K562 (cell line): Measurements from ENCODE around the gene MCC. TPM values are rescaled to one million over a fixed set of nuclear protein-coding genes. Genes with fewer than 3 reads are reported as not detected.

Experiments
- ATAC-seq: fragments of 200-7000 bp; cut with Tn5 transposase; 3 replicates; pipeline ENCODE4 v1.9.1; 2020; ENCODE audit warnings: moderate library complexity
- BruUV-seq: library from RNA; stranded (reverse); fragments of 400-500 nt; replicated peaks from 2 replicates; lab custom pipeline; 2021; lab: Mats Ljungman, UMichigan
- CTCF ChIA-PET: fragments of 300-600 bp; formaldehyde crosslinking; extraction: SDS; loops from one replicate; lab custom pipeline; 2021; ENCODE audit warnings: low intra/inter-chr PET ratio; lab: Yijun Ruan, JAX
- POLR2A ChIA-PET: fragments of 300-600, 350-650 bp; sonication (Branson Sonifier 250); formaldehyde crosslinking; extraction: SDS; loops from one replicate; lab custom pipeline; 2021; ENCODE audit warnings: antibody characterized with exemption, inconsistent platforms; lab: Yijun Ruan, JAX
- DNase-seq, 4 experiments: peaks; one replicate each; pipeline versions ENCODE4 v3.0.0 to v3.0.0-alpha.2; 2011 to 2018; ENCODE audit warnings: low spot score in 3 of 4, mixed read lengths in 3 of 4; ENCODE audit errors: extremely low read depth in 1 of 4
- FAIRE-seq: peaks from 2 replicates; lab custom pipeline; 2011; peaks lifted over from hg19 to GRCh38; lab: Jason Lieb, UNC
- H2AFZ ChIP-seq: 2 replicates; pipeline ENCODE4 v1.6.0; 2011; ENCODE audit warnings: low read depth, low read length, control low read depth, inconsistent platforms
- H3K27ac ChIP-seq: fragments of 200-600 bp; 3 replicates; pipeline ENCODE4 v1.8.0; 2011; ENCODE audit warnings: low read depth, mild to moderate bottlenecking, control low read depth, inconsistent platforms, low read length, moderate library complexity, mixed read lengths; ENCODE audit errors: extremely low read depth
- H3K27me3 ChIP-seq, 2 experiments: fragments of 300-600 bp in 1 of 2; 2 replicates in 1 of 2; 3 replicates in 1 of 2; pipeline versions ENCODE4 v1.6.0 to v1.8.0; 2011; ENCODE audit warnings: inconsistent platforms in 2 of 2, low read length in 2 of 2, mild to moderate bottlenecking in 1 of 2, mixed read lengths in 1 of 2, moderate library complexity in 1 of 2; ENCODE audit not compliant: control insufficient read depth in 2 of 2, insufficient read depth in 2 of 2
- H3K36me3 ChIP-seq: fragments of 300-600 bp; 3 replicates; pipeline ENCODE4 v1.8.0; 2011; ENCODE audit warnings: mild to moderate bottlenecking, low read length, inconsistent platforms; ENCODE audit not compliant: control insufficient read depth, insufficient read depth
- H3K4me1 ChIP-seq, 2 experiments: fragments of 200-600 bp in 1 of 2; replicated peaks in 1 of 2; 2 replicates in 1 of 2; 3 replicates in 1 of 2; pipeline versions ENCODE4 v1.5.1 to v1.8.0; 2011; ENCODE audit warnings: inconsistent platforms in 2 of 2, low read length in 2 of 2, mild to moderate bottlenecking in 1 of 2, mixed read lengths in 1 of 2, moderate library complexity in 1 of 2; ENCODE audit not compliant: control insufficient read depth in 2 of 2, insufficient read depth in 2 of 2
- H3K4me2 ChIP-seq: 2 replicates; pipeline ENCODE4 v1.6.1; 2011; ENCODE audit warnings: low read length, control low read depth, inconsistent platforms, mixed read lengths; ENCODE audit not compliant: insufficient read depth
- H3K4me3 ChIP-seq: fragments of 200-600 bp; sonication (generic), shearing (Covaris generic); 2 replicates; pipeline ENCODE4 v1.5.1; 2016; ENCODE audit warnings: control low read depth, inconsistent platforms
- H3K79me2 ChIP-seq: fragments of 200-600 bp; 3 replicates; pipeline ENCODE4 v1.8.0; 2011; ENCODE audit warnings: low read length, inconsistent platforms; ENCODE audit not compliant: control insufficient read depth, insufficient read depth
- H3K9ac ChIP-seq, 2 experiments: 2 replicates each; pipeline versions ENCODE4 v1.6.0 to v1.6.1; 2011; ENCODE audit warnings: low read depth in 2 of 2, low read length in 2 of 2, control low read depth in 1 of 2, inconsistent platforms in 1 of 2, mild to moderate bottlenecking in 1 of 2, mixed read lengths in 1 of 2; ENCODE audit not compliant: insufficient read depth in 1 of 2
- H3K9me1 ChIP-seq: one replicate; pipeline ENCODE4 v1.6.0; 2011; ENCODE audit warnings: inconsistent platforms, mild to moderate bottlenecking, low read length, moderate library complexity; ENCODE audit not compliant: control insufficient read depth, insufficient read depth
- H3K9me3 ChIP-seq: replicated peaks from 2 replicates; pipeline ENCODE4 v1.5.1; 2011; ENCODE audit warnings: low read depth, low read length, inconsistent platforms; ENCODE audit not compliant: control insufficient read depth, insufficient read depth
- H4K20me1 ChIP-seq: replicated peaks from 2 replicates; pipeline ENCODE4 v1.6.1; 2011; ENCODE audit warnings: low read length, inconsistent platforms, mixed read lengths; ENCODE audit not compliant: control insufficient read depth, insufficient read depth
- EWSR1 ChIP-seq: fragments of 450-650 bp; IDR thresholded peaks from 2 replicates; pipeline ENCODE4 v1.6.1; 2018; ENCODE audit warnings: borderline replicate concordance, mild to moderate bottlenecking, low read depth, moderate library complexity; ENCODE audit not compliant: partially characterized antibody
- HCFC1 ChIP-seq: IDR thresholded peaks from 2 replicates; pipeline ENCODE4 v1.6.1; 2012; ENCODE audit warnings: low read depth, low read length, improper control_type of control experiment
- PURB ChIP-seq: sonication (generic); formaldehyde crosslinking; IDR thresholded peaks from 2 replicates; pipeline ENCODE4 v1.9.0; 2021; ENCODE audit warnings: low read depth, mild to moderate bottlenecking, missing genetic modification reagents
- TARDBP ChIP-seq: fragments of 450-650 bp; IDR thresholded peaks from 2 replicates; pipeline ENCODE4 v1.6.1; 2016
- ZNF12 ChIP-seq: sonication (generic); formaldehyde crosslinking; IDR thresholded peaks from 2 replicates; pipeline ENCODE4 v1.4.0; 2020; ENCODE audit warnings: mild to moderate bottlenecking, missing genetic modification reagents
- ZNF583 ChIP-seq: fragments of 250-450 bp; sonication (Bioruptor Pico); IDR thresholded peaks from 2 replicates; pipeline ENCODE4 v1.4.0; 2020
- WGBS: fragments of 100-300 bp; shearing (Covaris generic); methylation state at CpG from one replicate; pipeline ENCODE4 v1.1.6; 2016; ENCODE audit warnings: low coverage, mixed read lengths; ENCODE audit not compliant: insufficient coverage; ENCODE audit errors: missing lambda C conversion rate; 5-methylcytosine and 5-hydroxymethylcytosine counted together
- in situ Hi-C: fragments of 300-500 bp; cut with MboI; formaldehyde crosslinking; loops from 4 replicates; pipeline ENCODE4 v1.15.0; 2018; ENCODE audit warnings: inconsistent platforms, mixed read lengths
- intact Hi-C: fragments of 100-400 bp; cut with micrococcal nuclease; formaldehyde crosslinking; loops from 2 replicates; pipeline ENCODE4 v1.14.2; 2022
- polyA plus RNA-seq, 8 experiments: library from polyadenylated mRNA; depleted of rRNA in 4 of 8; stranded (reverse) in 5 of 8; unstranded in 3 of 8; fragments of >200 nt; fragmentation: Nextera tagmentation in 2 of 8; fragmentation: Illumina TruSeq in 1 of 8; extraction: Ambion mirVana in 2 of 8; extraction: Trizol in 1 of 8; gene quantifications; 2 replicates each; pipeline versions ENCODE4 v1.2.1 to v1.2.3, GENCODE V29; 2011 to 2014; ENCODE audit warnings: inconsistent platforms in 1 of 8, missing spikeins in 1 of 8
- total RNA-seq, 7 experiments: library from RNA; depleted of rRNA in 6 of 7; stranded (reverse); fragments of >200 nt in 6 of 7; fragmentation: Illumina TruSeq in 2 of 7; extraction: Trizol in 2 of 7; gene quantifications; 2 replicates each; pipeline versions ENCODE4 v1.2.1 to v1.2.3, GENCODE V29; 2011 to 2021; ENCODE audit warnings: low replicate concordance in 1 of 7

MCC gene
- total and polyA plus RNA-seq, 9 of the 15 experiments (the other 6 are each of a cell fraction or from before 2014, with no cell fraction given): 0.04 to 0.24 (median 0.06) TPM; not detected in 1

DNA sequence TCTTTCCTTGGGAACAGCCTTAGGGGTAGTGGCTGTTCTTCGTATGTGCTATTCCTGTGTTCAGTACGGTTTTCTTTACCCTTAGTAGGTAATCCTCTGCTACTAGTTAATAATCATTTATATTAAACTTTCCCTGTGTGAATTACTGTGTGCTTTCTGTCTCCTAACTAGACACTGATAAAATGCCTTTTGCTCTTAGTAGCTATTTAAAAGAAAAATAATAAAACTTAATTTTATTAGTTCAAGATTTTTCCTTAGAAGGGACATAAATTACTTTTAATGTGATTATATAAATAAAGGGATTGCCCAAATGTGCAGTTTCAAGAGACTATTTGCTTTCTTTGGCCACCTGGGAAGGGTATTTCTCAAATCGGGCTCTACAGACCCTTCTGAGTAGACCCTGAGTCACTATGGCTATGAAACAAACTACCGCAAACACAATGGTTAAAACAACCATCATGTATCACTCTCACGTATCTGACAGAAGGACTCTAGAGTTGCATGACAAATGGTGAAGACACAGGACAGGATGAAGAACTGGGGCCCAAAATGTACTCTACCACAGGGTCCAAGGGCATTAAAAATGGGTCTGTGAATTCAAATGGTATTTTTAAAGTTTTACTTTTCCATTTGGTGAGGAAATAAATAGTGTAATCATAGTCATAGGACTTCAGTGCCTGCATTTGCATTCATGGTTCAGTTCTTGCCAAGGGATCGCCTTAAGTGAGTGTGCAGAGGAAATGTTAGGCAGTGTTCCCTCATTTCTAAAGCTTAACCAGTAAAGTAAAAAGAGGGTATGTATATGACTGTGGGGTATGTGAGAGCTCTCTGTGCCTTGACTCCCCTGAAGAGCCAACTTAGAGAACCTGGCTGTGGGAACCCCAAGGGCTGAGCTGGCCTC lies 150.5 kb downstream of the MCC start:
- ATAC-seq (no peak), FAIRE-seq (no peak), DNase-seq (no peak)
- CTCF ChIA-PET: interaction anchor here (0.6 to 1.6 kb wide), 2 partner anchors 215 to 269 kb away, joined by 3 to 6 read pairs; no protein-coding TSS in a partner anchor
- no peaks in the 10 kb centered on the region for H3K36me3 ChIP-seq
- no peak overlapping the region for H3K27ac ChIP-seq
- BruUV-seq: no TSS peak
- no peaks in the 10 kb centered on the region for H3K79me2 ChIP-seq
- H3K27me3 ChIP-seq: peaks cover 0 to 3% of the 10 kb centered on the region in 2 experiments; a peak in 2 of 5 replicates
- no peaks in the 10 kb centered on the region for H4K20me1 ChIP-seq
- 1% methylated on average over 6 of the region's 6 CpGs for WGBS
- intact Hi-C loops (loop anchor here (1.0 to 5.0 kb wide), 2 partner anchors 175 to 269 kb away; partner anchors contain the start of gene YTHDC2), in situ Hi-C loops (no loop called here)
- no peaks in the 10 kb centered on the region for H3K9me3 ChIP-seq
- H3K4me3 ChIP-seq: no peak overlapping the region
- H3K9ac ChIP-seq: no peak overlapping the region
- no peak overlapping the region for H2AFZ ChIP-seq
- POLR2A ChIA-PET: no interaction called here
- no peaks in the 10 kb centered on the region for H3K9me1 ChIP-seq
- no peak for TF ChIP-seq EWSR1
- TF ChIP-seq TARDBP: no peak
- TF ChIP-seq HCFC1: no peak
- TF ChIP-seq PURB (CRISPR knock-in tag): no peak
- TF ChIP-seq ZNF12 (CRISPR knock-in tag): no peak
- no peak for TF ChIP-seq ZNF583
- H3K4me2 ChIP-seq: no peak overlapping the region
- H3K4me1 ChIP-seq: no peaks in the 10 kb centered on the region
